Gastrocnemius medialis (tissue), 4 donors: ENCODE measurements around the gene NUFIP2. TPM values are rescaled to one million over a fixed set of nuclear protein-coding genes. Genes with fewer than 3 reads are reported as not detected.

ENCODE experiments used
- ATAC-seq, 2 donors: fragments of 150-250 bp; one replicate each; pipeline ENCODE4 v1.9.1; 2016
- DNase-seq, 2 donors: peaks; one replicate each; pipeline ENCODE4 v3.0.0-alpha.2; 2019
- H3K27ac ChIP-seq, 4 donors: fragments of 200-600 bp; sonication (generic); 1 replicate in 1 of 4; 2 replicates in 3 of 4; pipeline ENCODE4 v1.5.1; 2016 to 2018; ENCODE audit warnings: mild to moderate bottlenecking in 2 of 4, moderate library complexity in 1 of 4
- H3K27me3 ChIP-seq, 3 donors: fragments of 200-600 bp; sonication (generic) in 2 of 3; 1 replicate in 1 of 3; 2 replicates in 2 of 3; pipeline versions ENCODE4 v1.5.1 to v1.6.0; 2016 to 2019; ENCODE audit warnings: mild to moderate bottlenecking in 1 of 3, moderate library complexity in 1 of 3
- H3K36me3 ChIP-seq, 2 donors: fragments of 200-600 bp; sonication (generic) in 1 of 2; one replicate each; pipeline ENCODE4 v1.5.1; 2017 to 2018
- H3K4me1 ChIP-seq, 2 donors: fragments of 200-600 bp; sonication (generic) in 1 of 2; one replicate each; pipeline ENCODE4 v1.5.1; 2016 to 2017; ENCODE audit warnings: mild to moderate bottlenecking in 2 of 2
- H3K4me3 ChIP-seq, 4 donors: fragments of 200-600 bp; sonication (generic) in 3 of 4; 1 replicate in 1 of 4; 2 replicates in 3 of 4; pipeline ENCODE4 v1.5.1; 2016 to 2019; ENCODE audit warnings: mild to moderate bottlenecking in 2 of 4
- H3K9me3 ChIP-seq, 3 donors: fragments of 200-600 bp; sonication (generic) in 2 of 3; 1 replicate in 1 of 3; 2 replicates in 2 of 3; pipeline ENCODE4 v1.5.1; 2016 to 2019
- CTCF ChIP-seq, 5 experiments: fragments of 450-650 bp in 3 of 5; fragments of 200-600 bp in 2 of 5; sonication (generic) in 2 of 5; IDR thresholded peaks in 4 of 5; conservative IDR thresholded peaks in 1 of 5; 1 replicate in 4 of 5; 2 replicates in 1 of 5; pipeline ENCODE4 v1.5.1; 2016 to 2019; ENCODE audit warnings: antibody characterized with exemption in 5 of 5, mild to moderate bottlenecking in 3 of 5, moderate library complexity in 3 of 5
- POLR2A ChIP-seq, 2 donors: fragments of 450-650 bp; IDR thresholded peaks; one replicate each; pipeline ENCODE4 v1.6.1; 2017; ENCODE audit warnings: antibody characterized with exemption in 2 of 2, mild to moderate bottlenecking in 2 of 2, moderate library complexity in 2 of 2
- in situ Hi-C, 4 donors: fragments of 200-750 bp; cut with MboI; loops; one replicate each; pipeline versions ENCODE4 v1.15.0 to v1.8.0; 2017; ENCODE audit warnings: low sequenced_read_pairs in 4 of 4
- intact Hi-C: fragments of 100-400 bp; cut with DNase I; formaldehyde crosslinking; loops from one replicate; pipeline ENCODE4 v1.15.1; 2023; ENCODE audit warnings: low total_unique reads
- total RNA-seq, 4 donors: library from RNA; depleted of rRNA; stranded (reverse); fragments of >200 nt; gene quantifications; one replicate each; pipeline versions ENCODE4 v1.1.0 to v1.2.3, GENCODE V29; 2016

The NUFIP2 gene
- total RNA-seq, 4 donors from 2014 or later, result 20.0 to 33.7 (median 27.8) TPM

GRCh38 chr17:29210879-29211278 lies 83.1 kb downstream of the NUFIP2 start:
- no peaks in the 10 kb centered on the region for H3K9me3 ChIP-seq
- no peaks in the 10 kb centered on the region for H3K36me3 ChIP-seq
- TF ChIP-seq POLR2A (IDR thresholded peaks at IDR 0.05), result no peak
- no peak for TF ChIP-seq CTCF (IDR thresholded peaks at IDR 0.05 in 4 of 5, conservative IDR thresholded peaks at IDR 0.05 in 1 of 5)
- in situ Hi-C loops (no loop called here), intact Hi-C loops (no loop called here)
- H3K4me3 ChIP-seq, result no peak overlapping the region
- H3K27ac ChIP-seq, result no peak overlapping the region
- DNase-seq (no peak), ATAC-seq (no peak)
- no peaks in the 10 kb centered on the region for H3K27me3 ChIP-seq
- H3K4me1 ChIP-seq, result peaks cover 0 to 4% of the 10 kb centered on the region in 2 donors

GRCh38 chr17:29209073-29209472 lies 84.9 kb downstream of the NUFIP2 start:
- no peaks in the 10 kb centered on the region for H3K27me3 ChIP-seq
- no peak for TF ChIP-seq POLR2A (IDR thresholded peaks at IDR 0.05)
- no peak for TF ChIP-seq CTCF (IDR thresholded peaks at IDR 0.05 in 4 of 5, conservative IDR thresholded peaks at IDR 0.05 in 1 of 5)
- DNase-seq (no peak), ATAC-seq (no peak)
- in situ Hi-C loops (no loop called here), intact Hi-C loops (no loop called here)
- no peak overlapping the region for H3K27ac ChIP-seq
- H3K36me3 ChIP-seq, result no peaks in the 10 kb centered on the region
- no peak overlapping the region for H3K4me3 ChIP-seq
- no peaks in the 10 kb centered on the region for H3K9me3 ChIP-seq
- no peaks in the 10 kb centered on the region for H3K4me1 ChIP-seq

- in situ Hi-C loops, result no loop called here
- no peaks in the 10 kb centered on the region for H3K9me3 ChIP-seq
- TF ChIP-seq CTCF (IDR thresholded peaks at IDR 0.05 in 4 of 5, conservative IDR thresholded peaks at IDR 0.05 in 1 of 5), result no peak
- no peak for TF ChIP-seq POLR2A (IDR thresholded peaks at IDR 0.05)
- DNase-seq (no peak), ATAC-seq (no peak)
- no peaks in the 10 kb centered on the region for H3K4me1 ChIP-seq
- intact Hi-C loops, result no loop called here
- no peaks in the 10 kb centered on the region for H3K27me3 ChIP-seq
- H3K36me3 ChIP-seq, result no peaks in the 10 kb centered on the region
- no peak overlapping the region for H3K4me3 ChIP-seq
- H3K27ac ChIP-seq, result no peak overlapping the region
Measured at GRCh38 chr17:29207975-29208374, 86.0 kb downstream of the NUFIP2 start.

Other genes starting within 250 kb of the NUFIP2 start
- 1,000 to 10,000 TPM in 1 of 4 donors, 100 to 1,000 TPM in 3; 526 to 1,058 (median 835) TPM for gene MYO18A, start 113.8 kb downstream of the NUFIP2 start, total RNA-seq
- gene CRYBA1, start 47.3 kb downstream of the NUFIP2 start, total RNA-seq, result not detected
- gene TAOK1, start 96.2 kb upstream of the NUFIP2 start, total RNA-seq, result 10 to 100 TPM; 30.1 to 48.4 (median 35.7) TPM